OCI-LY7 (cell line): Measurements from ENCODE around the gene CHD2. TPM values are rescaled to one million over a fixed set of nuclear protein-coding genes. Genes with fewer than 3 reads are reported as not detected.

ENCODE experiments used
- BruUV-seq: library from RNA; stranded (reverse); fragments of 400-500 nt; replicated peaks from 2 replicates; lab custom pipeline; 2021; lab: Mats Ljungman, UMichigan
- CTCF ChIA-PET: fragments of 300-600 bp; sonication (Branson Sonifier 250); formaldehyde crosslinking; loops from one replicate; lab custom pipeline; 2022; ENCODE audit warnings: antibody characterized with exemption; ENCODE audit not compliant: unreplicated experiment; lab: Charles Lee
- POLR2A ChIA-PET: fragments of 300-600 bp; sonication (Branson Sonifier 250); formaldehyde crosslinking; loops from one replicate; lab custom pipeline; 2022; ENCODE audit warnings: antibody characterized with exemption; lab: Charles Lee
- DNase-seq: peaks from one replicate; pipeline ENCODE4 v3.0.0-alpha.2; 2015; ENCODE audit warnings: low spot score
- H2AFZ ChIP-seq: fragments of 200-600 bp; sonication (generic), shearing (Covaris generic); 2 replicates; pipeline ENCODE4 v1.6.1; 2014; ENCODE audit warnings: mild to moderate bottlenecking, antibody characterized with exemption, low read length, moderate library complexity
- H3K27ac ChIP-seq: fragments of 200-600 bp; sonication (generic); 2 replicates; pipeline ENCODE4 v1.5.1; 2014; ENCODE audit warnings: mixed run types, low read depth, mild to moderate bottlenecking, moderate library complexity, low read length, inconsistent platforms; ENCODE audit not compliant: poor library complexity, severe bottlenecking
- H3K36me3 ChIP-seq: fragments of 200-600 bp; sonication (generic); 2 replicates; pipeline ENCODE4 v1.6.1; 2014; ENCODE audit warnings: mild to moderate bottlenecking, antibody characterized with exemption, low read length, moderate library complexity, mixed read lengths; ENCODE audit not compliant: insufficient read depth
- H3K4me1 ChIP-seq: fragments of 200-600 bp; sonication (generic); 2 replicates; pipeline ENCODE4 v1.5.1; 2014; ENCODE audit warnings: mild to moderate bottlenecking, low read length; ENCODE audit not compliant: insufficient read depth, poor library complexity, severe bottlenecking
- H3K4me2 ChIP-seq: fragments of 200-600 bp; sonication (generic); 2 replicates; pipeline ENCODE4 v1.6.1; 2014; ENCODE audit warnings: mild to moderate bottlenecking, low read length
- H3K4me3 ChIP-seq: fragments of 200-600 bp; sonication (generic); 2 replicates; pipeline ENCODE4 v1.5.1; 2014; ENCODE audit warnings: mild to moderate bottlenecking, low read depth, low read length; ENCODE audit not compliant: poor library complexity, severe bottlenecking
- H3K79me2 ChIP-seq: fragments of 200-600 bp; sonication (generic); 2 replicates; pipeline ENCODE4 v1.6.1; 2016; ENCODE audit warnings: low read depth, mild to moderate bottlenecking, low read length, moderate library complexity, mixed read lengths; ENCODE audit not compliant: insufficient read depth
- H3K9me2 ChIP-seq: fragments of 200-600 bp; sonication (generic); 2 replicates; pipeline ENCODE4 v1.6.1; 2016; ENCODE audit warnings: mild to moderate bottlenecking, low read length, mixed read lengths; ENCODE audit not compliant: insufficient read depth
- H3K9me3 ChIP-seq: fragments of 200-600 bp; sonication (generic); 2 replicates; pipeline ENCODE4 v1.6.1; 2014; ENCODE audit warnings: mild to moderate bottlenecking, mixed run types, low read length, mixed read lengths
- H4K20me1 ChIP-seq: fragments of 200-600 bp; sonication (generic); 2 replicates; pipeline ENCODE4 v1.6.1; 2014; ENCODE audit warnings: mild to moderate bottlenecking, antibody characterized with exemption, low read length, moderate library complexity, mixed read lengths; ENCODE audit not compliant: insufficient read depth
- CTCF ChIP-seq: fragments of 200-600 bp; sonication (generic); conservative IDR thresholded peaks from 2 replicates; pipeline ENCODE4 v1.5.1; 2014; ENCODE audit warnings: mild to moderate bottlenecking, antibody characterized with exemption, low read length, moderate library complexity, mixed read lengths
- EZH2phosphoT487 ChIP-seq: fragments of 200-600 bp; sonication (generic); IDR thresholded peaks from 2 replicates; pipeline ENCODE4 v1.6.1; 2018; ENCODE audit warnings: low read depth, borderline replicate concordance, mild to moderate bottlenecking, mixed run types, antibody characterized with exemption, low read length, moderate library complexity, mixed read lengths
- intact Hi-C: fragments of 100-400 bp; cut with micrococcal nuclease; formaldehyde crosslinking; loops from one replicate; pipeline ENCODE4 v1.10.0; 2022; ENCODE audit not compliant: unreplicated experiment
- total RNA-seq, 2 experiments: library from RNA; depleted of rRNA in 1 of 2; stranded (reverse); fragments of >200 nt in 1 of 2; shearing (Covaris generic) in 1 of 2; gene quantifications; 2 replicates each; pipeline ENCODE4 v1.2.3, GENCODE V29; 2014 to 2022

Gene CHD2
- total RNA-seq, 2 experiments from 2014 or later, result 133 to 213 TPM

- Histone ChIP-seq H3K36me3 (no peaks in the 10 kb centered on the region), H3K9me2 (no peaks in the 10 kb centered on the region), H2AFZ (no peak overlapping the region), H3K4me3 (no peak overlapping the region), H3K79me2 (no peaks in the 10 kb centered on the region), H3K27ac (no peak overlapping the region), H4K20me1 (no peaks in the 10 kb centered on the region), H3K4me2 (no peak overlapping the region), H3K9me3 (no peaks in the 10 kb centered on the region), H3K4me1 (no peaks in the 10 kb centered on the region)
- no TSS peak for BruUV-seq
- no peak for TF ChIP-seq EZH2phosphoT487
- TF ChIP-seq CTCF, result no peak
- no peak for DNase-seq
- CTCF ChIA-PET, result no interaction called here
- intact Hi-C loops, result no loop called here
- POLR2A ChIA-PET, result interaction anchor here (0.6 kb wide), 1 partner anchor 1492 kb away, joined by 4 read pairs; no protein-coding TSS in a partner anchor
Observed at GRCh38 chr15:93046721-93047120, 146.6 kb downstream of the CHD2 start.

GRCh38 chr15:93047621-93048425 lies 147.7 kb downstream of the CHD2 start:
- intact Hi-C loops, result no loop called here
- no peaks in the 10 kb centered on the region for H3K9me3 ChIP-seq
- no peak overlapping the region for H2AFZ ChIP-seq
- ChIA-PET CTCF (no interaction called here), POLR2A (no interaction called here)
- no peak for DNase-seq
- no peak overlapping the region for H3K27ac ChIP-seq
- no peaks in the 10 kb centered on the region for H4K20me1 ChIP-seq
- H3K36me3 ChIP-seq, result no peaks in the 10 kb centered on the region
- no peak overlapping the region for H3K4me3 ChIP-seq
- no peaks in the 10 kb centered on the region for H3K9me2 ChIP-seq
- H3K79me2 ChIP-seq, result no peaks in the 10 kb centered on the region
- TF ChIP-seq EZH2phosphoT487, result no peak
- TF ChIP-seq CTCF, result no peak
- no peaks in the 10 kb centered on the region for H3K4me1 ChIP-seq
- BruUV-seq, result no TSS peak
- no peak overlapping the region for H3K4me2 ChIP-seq

- Histone ChIP-seq H4K20me1 (no peaks in the 10 kb centered on the region), H3K4me3 (no peak overlapping the region), H3K79me2 (no peaks in the 10 kb centered on the region), H3K27ac (no peak overlapping the region), H3K9me2 (no peaks in the 10 kb centered on the region), H3K9me3 (no peaks in the 10 kb centered on the region), H2AFZ (no peak overlapping the region), H3K36me3 (no peaks in the 10 kb centered on the region), H3K4me1 (no peaks in the 10 kb centered on the region), H3K4me2 (no peak overlapping the region)
- intact Hi-C loops, result no loop called here
- ChIA-PET CTCF (no interaction called here), POLR2A (no interaction called here)
- DNase-seq, result no peak
- BruUV-seq, result no TSS peak
- TF ChIP-seq CTCF, result no peak
- TF ChIP-seq EZH2phosphoT487, result no peak
Observed at GRCh38 chr15:93048426-93048721, 148.2 kb downstream of the CHD2 start.
